Activated CD8-positive, alpha-beta memory T cell treated with anti-CD3 and anti-CD28 coated beads for 36 hours (primary cell): ENCODE measurements around the gene CDKN1A. TPM values are rescaled to one million over a fixed set of nuclear protein-coding genes. Genes with fewer than 3 reads are reported as not detected.
"Not testable (repeated sequence)": the region's sequence is repeated elsewhere in the genome, so short reads cannot be mapped to it uniquely, and the experiment has no call there.

ENCODE experiments used
- CTCF ChIA-PET: fragments of 350-600 bp; sonication (Branson Sonifier 250); formaldehyde crosslinking; loops from one replicate; lab custom pipeline; 2021; ENCODE audit warnings: antibody characterized with exemption; lab: Charles Lee
- POLR2A ChIA-PET: fragments of 350-600 bp; sonication (Branson Sonifier 250); formaldehyde crosslinking; loops from one replicate; lab custom pipeline; 2021; ENCODE audit warnings: antibody characterized with exemption; lab: Charles Lee
- total RNA-seq, 2 experiments: library from RNA; stranded (reverse); gene quantifications; one replicate each; pipeline ENCODE4 v1.2.3, GENCODE V29; 2021

Gene CDKN1A
- total RNA-seq, 2 experiments from 2014 or later = 39.6 to 43.8 TPM

- CTCF ChIA-PET = interaction anchor here (1.0 to 1.7 kb wide), 8 partner anchors 11 to 108 kb away, joined by 3 to 9 read pairs (median 4); no protein-coding TSS in a partner anchor
- POLR2A ChIA-PET = not testable (repeated sequence)
Observed at GRCh38 chr6:36723992-36724391, 45.5 kb downstream of the CDKN1A start.

- ChIA-PET POLR2A (interaction anchor here (0.6 kb wide), 1 partner anchor 110 kb away, joined by 3 read pairs; no protein-coding TSS in a partner anchor), CTCF (interaction anchor here (0.8 to 1.7 kb wide), 9 partner anchors 10 to 109 kb away, joined by 3 to 9 read pairs (median 3); no protein-coding TSS in a partner anchor)
Observed at GRCh38 chr6:36724514-36725390, 46.2 kb downstream of the CDKN1A start.

GRCh38 chr6:36725581-36725980 lies 47.1 kb downstream of the CDKN1A start:
- CTCF ChIA-PET = interaction anchor here (0.8 kb wide), 1 partner anchor 34 kb away, joined by 3 read pairs; no protein-coding TSS in a partner anchor

GRCh38 chr6:36727505-36728021 lies 49.0 kb downstream of the CDKN1A start:
- POLR2A ChIA-PET = no interaction called here
- CTCF ChIA-PET = interaction anchor here (0.9 to 2.1 kb wide), 2 partner anchors 32 to 112 kb away, joined by 4 to 5 read pairs; no protein-coding TSS in a partner anchor

More at GRCh38 chr6:36725581-36725980, 47.1 kb downstream of the CDKN1A start:
- POLR2A ChIA-PET = interaction anchor here (0.6 kb wide), 1 partner anchor 111 kb away, joined by 3 read pairs; no protein-coding TSS in a partner anchor

- ChIA-PET CTCF (interaction anchor here (0.9 to 2.1 kb wide), 3 partner anchors 31 to 113 kb away, joined by 4 to 7 read pairs (median 5); no protein-coding TSS in a partner anchor), POLR2A (no interaction called here)
Observed at GRCh38 chr6:36728289-36729160, 50.0 kb downstream of the CDKN1A start.

GRCh38 chr6:36729161-36729524 lies 50.6 kb downstream of the CDKN1A start:
- POLR2A ChIA-PET = no interaction called here
- CTCF ChIA-PET = interaction anchor here (1.9 to 2.1 kb wide), 2 partner anchors 30 to 113 kb away, joined by 5 to 7 read pairs; no protein-coding TSS in a partner anchor

GRCh38 chr6:36730424-36731380 lies 52.2 kb downstream of the CDKN1A start:
- ChIA-PET POLR2A (no interaction called here), CTCF (interaction anchor here (0.6 to 1.9 kb wide), 2 partner anchors 28 to 285 kb away, joined by 3 to 7 read pairs; no protein-coding TSS in a partner anchor)

- ChIA-PET CTCF (no interaction called here), POLR2A (interaction anchor here (0.5 kb wide), 1 partner anchor 123 kb away, joined by 4 read pairs; no protein-coding TSS in a partner anchor)
Observed at GRCh38 chr6:36731622-36732310, 53.3 kb downstream of the CDKN1A start.

- CTCF ChIA-PET = interaction anchor here (1.4 kb wide), 1 partner anchor 118 kb away, joined by 5 read pairs; no protein-coding TSS in a partner anchor
- POLR2A ChIA-PET = no interaction called here
Observed at GRCh38 chr6:36733300-36733699, 54.8 kb downstream of the CDKN1A start.

GRCh38 chr6:36734486-36735060 lies 56.1 kb downstream of the CDKN1A start:
- ChIA-PET POLR2A (interaction anchor here (0.9 kb wide), 1 partner anchor 24 kb away, joined by 3 read pairs; no protein-coding TSS in a partner anchor), CTCF (interaction anchor here (1.0 to 1.7 kb wide), 4 partner anchors 11 to 314 kb away, joined by 3 to 6 read pairs (median 6); no protein-coding TSS in a partner anchor)

GRCh38 chr6:36735110-36736071 lies 56.9 kb downstream of the CDKN1A start:
- CTCF ChIA-PET = interaction anchor here (0.6 to 1.7 kb wide), 6 partner anchors 12 to 313 kb away, joined by 3 to 6 read pairs (median 6); no protein-coding TSS in a partner anchor
- POLR2A ChIA-PET = no interaction called here

Other genes with a start within 250 kb of the CDKN1A start
- gene PXT1, start 235.9 kb upstream of the CDKN1A start, total RNA-seq = under 1 TPM; 0.10 to 0.36 TPM
- gene KCTD20, start 235.7 kb upstream of the CDKN1A start, total RNA-seq = 10 to 100 TPM; 51.9 to 52.7 TPM
- gene STK38, start 131.2 kb upstream of the CDKN1A start, total RNA-seq = 10 to 100 TPM; 29.5 to 30.4 TPM
- gene SRSF3, start 84.4 kb upstream of the CDKN1A start, total RNA-seq = 100 to 1,000 TPM; 546 to 553 TPM
- gene RAB44, start 19.1 kb downstream of the CDKN1A start, total RNA-seq = not detected
- gene CPNE5, start 160.7 kb downstream of the CDKN1A start, total RNA-seq = under 1 TPM; 0.36 to 0.61 TPM
- 10 to 100 TPM; 60.9 to 62.8 TPM for gene PPIL1, start 196.1 kb downstream of the CDKN1A start, total RNA-seq
- 10 to 100 TPM; 32.7 to 35.9 TPM for gene C6orf89, start 207.2 kb downstream of the CDKN1A start, total RNA-seq